IMR-90 (cell line): ENCODE results near the gene ESR2. TPM values are rescaled to one million over a fixed set of nuclear protein-coding genes. Genes with fewer than 3 reads are reported as not detected.

Experiments used
- ATAC-seq: fragments of 200-7000 bp; cut with Tn5 transposase; 2 replicates; pipeline ENCODE4 v1.9.1; 2020; ENCODE audit warnings: low read depth, mild to moderate bottlenecking, moderate library complexity
- BruUV-seq: library from RNA; stranded (reverse); fragments of 400-500 nt; replicated peaks from 2 replicates; lab custom pipeline; 2021; lab: Mats Ljungman, UMichigan
- CTCF ChIA-PET: fragments of 300-600 bp; formaldehyde crosslinking; extraction: SDS; loops from one replicate; lab custom pipeline; 2021; ENCODE audit warnings: antibody characterized with exemption; lab: Yijun Ruan, JAX
- POLR2A ChIA-PET: fragments of 300-600 bp; sonication (Branson Sonifier 250); formaldehyde crosslinking; loops from one replicate; lab custom pipeline; 2022; ENCODE audit warnings: antibody characterized with exemption; ENCODE audit not compliant: unreplicated experiment; lab: Charles Lee
- DNase-seq: peaks from one replicate; pipeline ENCODE4 v3.0.0; 2013
- H2AFZ ChIP-seq: replicated peaks from 2 replicates; pipeline ENCODE3; 2013; ENCODE audit warnings: low read length, mild to moderate bottlenecking; ENCODE audit not compliant: poor library complexity
- H2AK5ac ChIP-seq: 2 replicates; pipeline ENCODE4 v1.6.1; 2013; ENCODE audit warnings: low read depth, low read length, inconsistent platforms
- H2AK9ac ChIP-seq: replicated peaks from 2 replicates; pipeline ENCODE3; 2013; ENCODE audit warnings: mild to moderate bottlenecking, low read depth, low read length, moderate library complexity; ENCODE audit not compliant: poor library complexity
- H2BK120ac ChIP-seq: 2 replicates; pipeline ENCODE4 v1.6.1; 2013; ENCODE audit warnings: low read depth, low read length, inconsistent platforms
- H2BK15ac ChIP-seq: 3 replicates; pipeline ENCODE4 v1.6.1; 2013; ENCODE audit warnings: low read depth, low read length, inconsistent platforms
- H2BK20ac ChIP-seq: 2 replicates; pipeline ENCODE4 v1.6.1; 2013; ENCODE audit warnings: low read depth, mild to moderate bottlenecking, inconsistent platforms, low read length, moderate library complexity
- H2BK5ac ChIP-seq: 2 replicates; pipeline ENCODE4 v1.6.1; 2013; ENCODE audit warnings: mild to moderate bottlenecking, low read depth, low read length, inconsistent platforms; ENCODE audit not compliant: poor library complexity, severe bottlenecking
- H3K14ac ChIP-seq: replicated peaks from 2 replicates; pipeline ENCODE4 v1.6.1; 2013; ENCODE audit warnings: low read depth, low read length, inconsistent platforms
- H3K18ac ChIP-seq: 2 replicates; pipeline ENCODE4 v1.6.1; 2013; ENCODE audit warnings: low read depth, low read length, control low read depth
- H3K23ac ChIP-seq: 2 replicates; pipeline ENCODE4 v1.6.1; 2013; ENCODE audit warnings: low read depth, low read length, inconsistent platforms
- H3K27ac ChIP-seq: 2 replicates; pipeline ENCODE4 v1.5.1; 2013; ENCODE audit warnings: mild to moderate bottlenecking, control low read depth, low read length; ENCODE audit not compliant: insufficient read depth
- H3K27me3 ChIP-seq: 2 replicates; pipeline ENCODE4 v1.6.1; 2013; ENCODE audit warnings: low read length; ENCODE audit not compliant: control insufficient read depth, insufficient read depth
- H3K36me3 ChIP-seq: 2 replicates; pipeline ENCODE4 v1.6.1; 2013; ENCODE audit warnings: low read length, mixed read lengths; ENCODE audit not compliant: control insufficient read depth, insufficient read depth
- H3K4ac ChIP-seq: 2 replicates; pipeline ENCODE4 v1.6.1; 2013; ENCODE audit warnings: low read depth, low read length, inconsistent platforms
- H3K4me1 ChIP-seq: 2 replicates; pipeline ENCODE4 v1.6.1; 2013; ENCODE audit warnings: low read length, mixed read lengths; ENCODE audit not compliant: control insufficient read depth, insufficient read depth
- H3K4me2 ChIP-seq: 2 replicates; pipeline ENCODE4 v1.6.1; 2013; ENCODE audit warnings: low read depth, mild to moderate bottlenecking, control low read depth, low read length, moderate library complexity
- H3K4me3 ChIP-seq: 2 replicates; pipeline ENCODE4 v1.5.1; 2013; ENCODE audit warnings: low read depth, mild to moderate bottlenecking, control low read depth, low read length, moderate library complexity; ENCODE audit not compliant: insufficient read depth
- H3K56ac ChIP-seq: 2 replicates; pipeline ENCODE4 v1.6.1; 2013; ENCODE audit warnings: low read length, inconsistent platforms; ENCODE audit not compliant: insufficient read depth; ENCODE audit errors: extremely low read depth
- H3K79me1 ChIP-seq, 2 experiments: 2 replicates each; pipeline ENCODE4 v1.6.1; 2013; ENCODE audit warnings: low read length in 2 of 2, inconsistent platforms in 1 of 2, low read depth in 1 of 2
- H3K9ac ChIP-seq: 2 replicates; pipeline ENCODE4 v1.6.1; 2013; ENCODE audit warnings: low read depth, low read length, control low read depth
- H3K9me1 ChIP-seq: 2 replicates; pipeline ENCODE4 v1.6.1; 2013; ENCODE audit warnings: low read length, inconsistent platforms; ENCODE audit not compliant: insufficient read depth
- H3K9me3 ChIP-seq: 2 replicates; pipeline ENCODE4 v1.6.1; 2013; ENCODE audit warnings: low read length; ENCODE audit not compliant: control insufficient read depth, insufficient read depth
- H4K20me1 ChIP-seq: 2 replicates; pipeline ENCODE4 v1.6.1; 2013; ENCODE audit warnings: low read length, inconsistent platforms; ENCODE audit not compliant: insufficient read depth
- H4K5ac ChIP-seq: 2 replicates; pipeline ENCODE4 v1.6.1; 2013; ENCODE audit warnings: mild to moderate bottlenecking, low read depth, low read length, control low read depth
- H4K8ac ChIP-seq, 2 experiments: 2 replicates each; pipeline ENCODE4 v1.6.1; 2013; ENCODE audit warnings: low read depth in 2 of 2, low read length in 2 of 2, control low read depth in 1 of 2, inconsistent platforms in 1 of 2
- H4K91ac ChIP-seq: 2 replicates; pipeline ENCODE4 v1.6.1; 2013; ENCODE audit warnings: low read depth, low read length, inconsistent platforms; ENCODE audit not compliant: insufficient read depth
- BHLHE40 ChIP-seq: fragments of 150-350 bp; IDR thresholded peaks from 2 replicates; pipeline ENCODE4 v1.6.1; 2016; ENCODE audit warnings: mild to moderate bottlenecking, low read depth, low read length
- CEBPB ChIP-seq: IDR thresholded peaks from 2 replicates; pipeline ENCODE4 v1.6.1; 2012; ENCODE audit warnings: low read depth, low read length, improper control_type of control experiment
- CHD1 ChIP-seq: IDR thresholded peaks from 2 replicates; pipeline ENCODE4 v1.6.1; 2012; ENCODE audit warnings: low read depth, low read length, improper control_type of control experiment
- FOS ChIP-seq: fragments of 150-350 bp; IDR thresholded peaks from 2 replicates; pipeline ENCODE4 v1.6.1; 2016; ENCODE audit warnings: low read depth, low read length
- MAFK ChIP-seq: IDR thresholded peaks from 2 replicates; pipeline ENCODE4 v1.6.1; 2012; ENCODE audit warnings: low read depth, low read length, improper control_type of control experiment
- MAZ ChIP-seq: IDR thresholded peaks from 2 replicates; pipeline ENCODE4 v1.6.1; 2012; ENCODE audit warnings: low read depth, mild to moderate bottlenecking, low read length, improper control_type of control experiment, moderate library complexity, borderline replicate concordance
- MXI1 ChIP-seq: IDR thresholded peaks from 2 replicates; pipeline ENCODE4 v1.6.1; 2012; ENCODE audit warnings: low read depth, mild to moderate bottlenecking, low read length, moderate library complexity, borderline replicate concordance
- NFE2L2 ChIP-seq: fragments of 150-350 bp; IDR thresholded peaks from 2 replicates; pipeline ENCODE4 v1.6.1; 2016; ENCODE audit warnings: low read depth, mild to moderate bottlenecking, low read length
- POLR2A ChIP-seq: IDR thresholded peaks from 2 replicates; pipeline ENCODE4 v1.6.1; 2012; ENCODE audit warnings: mild to moderate bottlenecking, low read depth, low read length
- RAD21 ChIP-seq: IDR thresholded peaks from 2 replicates; pipeline ENCODE4 v1.6.1; 2012; ENCODE audit warnings: low read length, improper control_type of control experiment
- RCOR1 ChIP-seq: IDR thresholded peaks from 2 replicates; pipeline ENCODE4 v1.6.1; 2012; ENCODE audit warnings: mild to moderate bottlenecking, low read length, improper control_type of control experiment; ENCODE audit not compliant: insufficient replicate concordance
- RFX5 ChIP-seq: IDR thresholded peaks from 2 replicates; pipeline ENCODE4 v1.8.0; 2012; ENCODE audit warnings: low read depth, mild to moderate bottlenecking, low read length, moderate library complexity
- SMC3 ChIP-seq: fragments of 150-350 bp; IDR thresholded peaks from 2 replicates; pipeline ENCODE4 v1.6.1; 2016; ENCODE audit warnings: low read depth, mild to moderate bottlenecking, antibody characterized with exemption, low read length, moderate library complexity
- WGBS, 2 experiments: methylation state at CpG; one replicate each; pipeline versions ENCODE4 v1.1.5 to v1.1.7; 2013; ENCODE audit warnings: missing lambda C conversion rate in 2 of 2; ENCODE audit not compliant: insufficient read length in 1 of 2; ENCODE audit errors: extremely low coverage in 2 of 2; 5-methylcytosine and 5-hydroxymethylcytosine counted together
- dilution Hi-C: fragments of 300-500 bp; cut with HindIII; formaldehyde crosslinking; loops from one replicate; pipeline ENCODE4 v1.14.3; 2018; ENCODE audit warnings: low sequenced_read_pairs; ENCODE audit not compliant: unreplicated experiment
- in situ Hi-C: fragments of 300-500 bp; cut with MboI; formaldehyde crosslinking; loops from 3 replicates; pipeline ENCODE4 v1.14.3; 2019; ENCODE audit warnings: low sequenced_read_pairs, inconsistent platforms, mixed read lengths
- intact Hi-C: fragments of 100-400 bp; cut with micrococcal nuclease; formaldehyde crosslinking; loops from 2 replicates; pipeline ENCODE4 v1.10.0; 2022
- polyA plus RNA-seq, 3 experiments: library from polyadenylated mRNA; depleted of rRNA; stranded (reverse); fragments of >200 nt; gene quantifications; 2 replicates each; pipeline ENCODE4 v1.2.3, GENCODE V29; 2012; ENCODE audit warnings: low replicate concordance in 1 of 3
- total RNA-seq: library from RNA; depleted of rRNA; stranded (reverse); fragments of >200 nt; gene quantifications from 2 replicates; pipeline ENCODE4 v1.2.3, GENCODE V29; 2012
- TF ChIP-seq, protein P1 (sequence below): conservative IDR thresholded peaks from 2 replicates; pipeline ENCODE4 v1.5.1; 2012; ENCODE audit warnings: mild to moderate bottlenecking, low read depth, low read length, improper control_type of control experiment
- TF ChIP-seq, protein P2 (sequence below): fragments of 150-350 bp; IDR thresholded peaks from 2 replicates; pipeline ENCODE4 v1.6.1; 2016; ENCODE audit warnings: low read depth, mild to moderate bottlenecking, low read length, moderate library complexity, borderline replicate concordance
- TF ChIP-seq, protein P3 (sequence below): fragments of 150-350 bp; IDR thresholded peaks from 2 replicates; pipeline ENCODE4 v1.6.1; 2017; ENCODE audit warnings: mild to moderate bottlenecking, antibody characterized with exemption, low read length, low read depth

The ESR2 gene
- total and polyA plus RNA-seq, 2 of the 4 experiments (the other 2 are of a cell fraction): under 0.01 to 0.03 TPM

DNA sequence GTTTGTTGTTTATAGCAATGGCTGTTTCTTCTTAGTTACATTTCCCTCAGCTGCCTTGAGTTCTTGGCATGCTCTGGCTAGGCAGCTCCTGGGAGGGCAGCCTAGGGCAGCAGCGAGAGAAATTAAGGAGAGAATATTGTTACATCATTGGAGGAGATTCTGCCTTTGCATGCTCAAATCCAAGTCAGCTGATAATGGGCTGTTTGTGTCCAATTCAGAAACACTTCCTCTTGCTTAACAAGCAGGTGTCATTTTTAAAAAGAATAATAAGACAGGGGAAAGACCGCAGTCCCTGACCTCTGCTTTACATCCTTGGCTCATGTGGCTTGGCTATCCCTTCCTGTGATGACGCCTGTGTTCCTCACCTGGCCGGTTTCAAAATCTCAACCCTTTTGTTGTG, 76.9 kb downstream of the ESR2 start:
- no peaks in the 10 kb centered on the region for H3K79me1 ChIP-seq
- H3K23ac ChIP-seq: no peak overlapping the region
- no peak overlapping the region for H2BK5ac ChIP-seq
- H3K18ac ChIP-seq: no peak overlapping the region
- H3K14ac ChIP-seq: no peak overlapping the region
- POLR2A ChIA-PET: no interaction called here
- peaks cover 12% of the 10 kb centered on the region; the same call in 1 of the 2 replicates for H3K36me3 ChIP-seq
- no peak overlapping the region for H3K56ac ChIP-seq
- H4K8ac ChIP-seq: no peak overlapping the region
- ATAC-seq: no peak
- H2BK15ac ChIP-seq: no peak overlapping the region
- no peak for DNase-seq
- H4K20me1 ChIP-seq: no peaks in the 10 kb centered on the region
- H3K9me1 ChIP-seq: peaks cover 8% of the 10 kb centered on the region; the same call in 1 of the 2 replicates
- H3K4me2 ChIP-seq: no peak overlapping the region
- H2BK20ac ChIP-seq: no peak overlapping the region
- CTCF ChIA-PET: interaction anchor here (0.6 kb wide), 1 partner anchor 266 kb away, joined by 4 read pairs; no protein-coding TSS in a partner anchor
- H4K5ac ChIP-seq: no peak overlapping the region
- H4K91ac ChIP-seq: no peak overlapping the region
- no peaks in the 10 kb centered on the region for H3K9me3 ChIP-seq
- no peak overlapping the region for H3K27ac ChIP-seq
- no peak overlapping the region for H2BK120ac ChIP-seq
- no peak overlapping the region for H2AK9ac ChIP-seq
- TF ChIP-seq BHLHE40: no peak
- no peak for TF ChIP-seq MAFK
- TF ChIP-seq CHD1: no peak
- TF ChIP-seq, protein P1, sequence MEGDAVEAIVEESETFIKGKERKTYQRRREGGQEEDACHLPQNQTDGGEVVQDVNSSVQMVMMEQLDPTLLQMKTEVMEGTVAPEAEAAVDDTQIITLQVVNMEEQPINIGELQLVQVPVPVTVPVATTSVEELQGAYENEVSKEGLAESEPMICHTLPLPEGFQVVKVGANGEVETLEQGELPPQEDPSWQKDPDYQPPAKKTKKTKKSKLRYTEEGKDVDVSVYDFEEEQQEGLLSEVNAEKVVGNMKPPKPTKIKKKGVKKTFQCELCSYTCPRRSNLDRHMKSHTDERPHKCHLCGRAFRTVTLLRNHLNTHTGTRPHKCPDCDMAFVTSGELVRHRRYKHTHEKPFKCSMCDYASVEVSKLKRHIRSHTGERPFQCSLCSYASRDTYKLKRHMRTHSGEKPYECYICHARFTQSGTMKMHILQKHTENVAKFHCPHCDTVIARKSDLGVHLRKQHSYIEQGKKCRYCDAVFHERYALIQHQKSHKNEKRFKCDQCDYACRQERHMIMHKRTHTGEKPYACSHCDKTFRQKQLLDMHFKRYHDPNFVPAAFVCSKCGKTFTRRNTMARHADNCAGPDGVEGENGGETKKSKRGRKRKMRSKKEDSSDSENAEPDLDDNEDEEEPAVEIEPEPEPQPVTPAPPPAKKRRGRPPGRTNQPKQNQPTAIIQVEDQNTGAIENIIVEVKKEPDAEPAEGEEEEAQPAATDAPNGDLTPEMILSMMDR: no peak
- no peak for TF ChIP-seq SMC3
- no peak for TF ChIP-seq RAD21
- no peak for TF ChIP-seq POLR2A
- no peak for TF ChIP-seq RCOR1
- TF ChIP-seq MAZ: no peak
- TF ChIP-seq, protein P2, sequence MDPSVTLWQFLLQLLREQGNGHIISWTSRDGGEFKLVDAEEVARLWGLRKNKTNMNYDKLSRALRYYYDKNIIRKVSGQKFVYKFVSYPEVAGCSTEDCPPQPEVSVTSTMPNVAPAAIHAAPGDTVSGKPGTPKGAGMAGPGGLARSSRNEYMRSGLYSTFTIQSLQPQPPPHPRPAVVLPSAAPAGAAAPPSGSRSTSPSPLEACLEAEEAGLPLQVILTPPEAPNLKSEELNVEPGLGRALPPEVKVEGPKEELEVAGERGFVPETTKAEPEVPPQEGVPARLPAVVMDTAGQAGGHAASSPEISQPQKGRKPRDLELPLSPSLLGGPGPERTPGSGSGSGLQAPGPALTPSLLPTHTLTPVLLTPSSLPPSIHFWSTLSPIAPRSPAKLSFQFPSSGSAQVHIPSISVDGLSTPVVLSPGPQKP: no peak
- TF ChIP-seq, protein P3, sequence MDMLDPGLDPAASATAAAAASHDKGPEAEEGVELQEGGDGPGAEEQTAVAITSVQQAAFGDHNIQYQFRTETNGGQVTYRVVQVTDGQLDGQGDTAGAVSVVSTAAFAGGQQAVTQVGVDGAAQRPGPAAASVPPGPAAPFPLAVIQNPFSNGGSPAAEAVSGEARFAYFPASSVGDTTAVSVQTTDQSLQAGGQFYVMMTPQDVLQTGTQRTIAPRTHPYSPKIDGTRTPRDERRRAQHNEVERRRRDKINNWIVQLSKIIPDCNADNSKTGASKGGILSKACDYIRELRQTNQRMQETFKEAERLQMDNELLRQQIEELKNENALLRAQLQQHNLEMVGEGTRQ: no peak
- no peak for TF ChIP-seq RFX5
- TF ChIP-seq CEBPB: no peak
- no peak for TF ChIP-seq FOS
- no peak for TF ChIP-seq MXI1
- TF ChIP-seq NFE2L2: no peak
- intact Hi-C loops: no loop called here
- no TSS peak for BruUV-seq
- no peak overlapping the region for H3K9ac ChIP-seq
- dilution Hi-C loops: no loop called here
- H3K4ac ChIP-seq: no peak overlapping the region
- no peaks in the 10 kb centered on the region for H3K27me3 ChIP-seq
- no CpG with 5 or more reads among the region's 4 CpGs for WGBS, 2 experiments
- in situ Hi-C loops: no loop called here
- H2AFZ ChIP-seq: no peak overlapping the region
- H3K4me1 ChIP-seq: 0 out of 2 replicates have a peak, but pooled peaks cover 1% of the 10 kb centered on the region
- no peak overlapping the region for H3K4me3 ChIP-seq
- H2AK5ac ChIP-seq: no peak overlapping the region
